Measurements from ENCODE around the gene HSPA13. TPM values are rescaled to one million over a fixed set of nuclear protein-coding genes. Genes with fewer than 3 reads are reported as not detected.

HSPA13 gene
- total RNA-seq, 1 experiment from 2014 or later = 28.6 TPM

DNA sequence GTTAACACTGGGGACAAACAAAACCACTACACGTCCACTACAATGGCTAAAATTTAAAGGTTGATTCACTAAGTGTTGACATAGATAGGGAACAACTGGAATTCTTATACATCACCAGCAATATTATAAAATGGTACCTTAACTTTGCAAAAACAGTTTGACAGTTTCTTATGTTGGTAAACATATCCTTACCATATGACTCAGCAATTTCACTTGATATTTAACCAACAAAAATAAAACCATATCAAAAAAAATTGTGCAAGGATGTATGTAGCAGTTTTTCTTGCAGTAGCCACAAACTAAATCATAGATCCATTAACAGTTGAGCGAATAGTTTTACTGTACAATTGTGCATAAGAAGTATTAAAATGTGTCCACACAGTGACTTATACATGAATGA lies 5.3 kb upstream of the HSPA13 start:
- Mint-ChIP-seq H3K27ac (no peak overlapping the region), H3K4me3 (no peak overlapping the region), H3K4me1 (peaks cover 8% of the 10 kb centered on the region), H3K9me3 (no peaks in the 10 kb centered on the region; the same call in 1 of the 2 replicates), H3K36me3 (no peaks in the 10 kb centered on the region), H3K27me3 (ENCODE audit: low read depth) (no peaks in the 10 kb centered on the region; the same call in 1 of the 2 replicates)
- ChIA-PET CTCF (interaction anchor here (0.5 to 0.7 kb wide), 2 partner anchors 318 to 1399 kb away, joined by 3 read pairs; no protein-coding TSS in a partner anchor), POLR2A (no interaction called here)
- ATAC-seq = no peak
- no peak for DNase-seq (ENCODE audit: low spot score)
- TF ChIP-seq, protein P1, sequence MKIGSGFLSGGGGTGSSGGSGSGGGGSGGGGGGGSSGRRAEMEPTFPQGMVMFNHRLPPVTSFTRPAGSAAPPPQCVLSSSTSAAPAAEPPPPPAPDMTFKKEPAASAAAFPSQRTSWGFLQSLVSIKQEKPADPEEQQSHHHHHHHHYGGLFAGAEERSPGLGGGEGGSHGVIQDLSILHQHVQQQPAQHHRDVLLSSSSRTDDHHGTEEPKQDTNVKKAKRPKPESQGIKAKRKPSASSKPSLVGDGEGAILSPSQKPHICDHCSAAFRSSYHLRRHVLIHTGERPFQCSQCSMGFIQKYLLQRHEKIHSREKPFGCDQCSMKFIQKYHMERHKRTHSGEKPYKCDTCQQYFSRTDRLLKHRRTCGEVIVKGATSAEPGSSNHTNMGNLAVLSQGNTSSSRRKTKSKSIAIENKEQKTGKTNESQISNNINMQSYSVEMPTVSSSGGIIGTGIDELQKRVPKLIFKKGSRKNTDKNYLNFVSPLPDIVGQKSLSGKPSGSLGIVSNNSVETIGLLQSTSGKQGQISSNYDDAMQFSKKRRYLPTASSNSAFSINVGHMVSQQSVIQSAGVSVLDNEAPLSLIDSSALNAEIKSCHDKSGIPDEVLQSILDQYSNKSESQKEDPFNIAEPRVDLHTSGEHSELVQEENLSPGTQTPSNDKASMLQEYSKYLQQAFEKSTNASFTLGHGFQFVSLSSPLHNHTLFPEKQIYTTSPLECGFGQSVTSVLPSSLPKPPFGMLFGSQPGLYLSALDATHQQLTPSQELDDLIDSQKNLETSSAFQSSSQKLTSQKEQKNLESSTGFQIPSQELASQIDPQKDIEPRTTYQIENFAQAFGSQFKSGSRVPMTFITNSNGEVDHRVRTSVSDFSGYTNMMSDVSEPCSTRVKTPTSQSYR (CRISPR knock-in tag; IDR thresholded peaks at IDR 0.05) = no peak

DNA sequence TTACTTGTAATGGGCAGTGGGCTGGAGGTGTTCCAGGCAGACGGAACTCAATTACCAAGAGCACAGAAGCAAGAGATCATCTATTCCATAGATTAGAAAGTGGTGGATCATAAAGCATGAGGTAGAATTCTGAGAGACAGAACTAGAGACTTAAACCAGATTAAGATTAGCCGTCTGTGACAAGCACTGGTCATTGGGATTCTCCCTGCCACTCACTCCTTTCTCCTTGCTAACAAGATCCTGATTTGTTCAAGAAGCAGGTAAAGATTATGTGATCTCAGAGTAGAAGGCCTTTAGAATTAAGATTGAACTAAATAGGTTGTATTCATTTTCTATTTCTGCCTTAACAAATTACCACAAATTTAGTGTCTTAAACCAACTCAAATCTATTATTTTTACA lies 1.5 kb upstream of the HSPA13 start:
- ChIA-PET CTCF (no interaction called here), POLR2A (no interaction called here)
- ATAC-seq (no peak), DNase-seq (ENCODE audit: low spot score) (no peak)
- Mint-ChIP-seq H3K27ac (no peak overlapping the region), H3K9me3 (no peaks in the 10 kb centered on the region), H3K27me3 (ENCODE audit: low read depth) (no peaks in the 10 kb centered on the region; the same call in 1 of the 2 replicates), H3K4me1 (peaks cover 20% of the 10 kb centered on the region), H3K4me3 (peak overlapping the region; percentile 100), H3K36me3 (peaks cover under 1% of the 10 kb centered on the region)
- TF ChIP-seq JUN (CRISPR knock-in tag; IDR thresholded peaks at IDR 0.05) = no peak
- no peak for TF ChIP-seq RORB (CRISPR knock-in tag; IDR thresholded peaks at IDR 0.05)
- TF ChIP-seq ESRRA (CRISPR knock-in tag; IDR thresholded peaks at IDR 0.05; ENCODE audit: borderline replicate concordance) = no peak
- TF ChIP-seq, protein P2, sequence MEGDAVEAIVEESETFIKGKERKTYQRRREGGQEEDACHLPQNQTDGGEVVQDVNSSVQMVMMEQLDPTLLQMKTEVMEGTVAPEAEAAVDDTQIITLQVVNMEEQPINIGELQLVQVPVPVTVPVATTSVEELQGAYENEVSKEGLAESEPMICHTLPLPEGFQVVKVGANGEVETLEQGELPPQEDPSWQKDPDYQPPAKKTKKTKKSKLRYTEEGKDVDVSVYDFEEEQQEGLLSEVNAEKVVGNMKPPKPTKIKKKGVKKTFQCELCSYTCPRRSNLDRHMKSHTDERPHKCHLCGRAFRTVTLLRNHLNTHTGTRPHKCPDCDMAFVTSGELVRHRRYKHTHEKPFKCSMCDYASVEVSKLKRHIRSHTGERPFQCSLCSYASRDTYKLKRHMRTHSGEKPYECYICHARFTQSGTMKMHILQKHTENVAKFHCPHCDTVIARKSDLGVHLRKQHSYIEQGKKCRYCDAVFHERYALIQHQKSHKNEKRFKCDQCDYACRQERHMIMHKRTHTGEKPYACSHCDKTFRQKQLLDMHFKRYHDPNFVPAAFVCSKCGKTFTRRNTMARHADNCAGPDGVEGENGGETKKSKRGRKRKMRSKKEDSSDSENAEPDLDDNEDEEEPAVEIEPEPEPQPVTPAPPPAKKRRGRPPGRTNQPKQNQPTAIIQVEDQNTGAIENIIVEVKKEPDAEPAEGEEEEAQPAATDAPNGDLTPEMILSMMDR (IDR thresholded peaks at IDR 0.05) = no peak
- TF ChIP-seq SP1 (CRISPR knock-in tag; conservative IDR thresholded peaks at IDR 0.05) = no peak
- no peak for TF ChIP-seq TCF7 (CRISPR knock-in tag; IDR thresholded peaks at IDR 0.05; ENCODE audit: low read depth)

DNA sequence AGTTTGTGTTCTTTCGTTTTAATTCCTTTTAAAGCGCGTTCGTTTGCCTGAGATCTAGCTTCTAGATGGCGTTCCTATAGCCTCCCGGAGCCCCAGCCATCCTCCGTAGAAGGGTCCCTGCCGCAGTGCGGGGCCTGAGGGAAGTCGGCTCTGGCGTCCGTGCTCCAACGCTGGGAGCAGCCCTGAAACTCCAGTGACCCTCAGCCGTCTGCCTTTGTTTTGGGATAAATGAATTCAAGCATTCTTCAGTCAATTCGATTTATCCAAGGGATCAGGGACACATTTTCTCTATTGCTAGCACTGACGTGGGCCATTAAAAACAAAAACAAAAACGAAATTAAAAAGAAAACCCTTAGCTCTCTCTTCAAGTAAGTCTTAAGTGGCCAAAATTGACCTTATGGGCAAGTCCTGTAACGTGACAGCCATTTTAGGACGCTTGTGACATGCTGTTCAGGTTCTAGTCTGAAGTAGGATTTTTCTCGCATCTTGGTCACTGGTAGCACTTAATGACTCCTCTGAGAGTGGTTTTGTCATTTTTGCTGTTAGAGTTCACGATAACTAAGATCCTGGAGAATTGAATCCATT lies 742 bp upstream of the HSPA13 start:
- Mint-ChIP-seq H3K27ac (peak overlapping the region; percentile 93), H3K4me3 (peak overlapping the region; percentile 100), H3K9me3 (no peaks in the 10 kb centered on the region), H3K4me1 (peaks cover 22% of the 10 kb centered on the region), H3K27me3 (ENCODE audit: low read depth) (no peaks in the 10 kb centered on the region; the same call in 1 of the 2 replicates), H3K36me3 (peaks cover 4% of the 10 kb centered on the region)
- no peak for DNase-seq (ENCODE audit: low spot score)
- POLR2A ChIA-PET = interaction anchor here (1.5 kb wide), 1 partner anchor 23 kb away, joined by 6 read pairs; no protein-coding TSS in a partner anchor
- CTCF ChIA-PET = no interaction called here
- peak; percentile 9 for ATAC-seq
- TF ChIP-seq, protein P3, sequence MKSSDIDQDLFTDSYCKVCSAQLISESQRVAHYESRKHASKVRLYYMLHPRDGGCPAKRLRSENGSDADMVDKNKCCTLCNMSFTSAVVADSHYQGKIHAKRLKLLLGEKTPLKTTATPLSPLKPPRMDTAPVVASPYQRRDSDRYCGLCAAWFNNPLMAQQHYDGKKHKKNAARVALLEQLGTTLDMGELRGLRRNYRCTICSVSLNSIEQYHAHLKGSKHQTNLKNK (CRISPR knock-in tag; IDR thresholded peaks at IDR 0.05) = no peak
- TF ChIP-seq ZNF219 (CRISPR knock-in tag; IDR thresholded peaks at IDR 0.05; ENCODE audit: borderline replicate concordance) (no peak), NFYB (CRISPR knock-in tag; conservative IDR thresholded peaks at IDR 0.05; ENCODE audit: low read depth) (no peak), NR3C1 (CRISPR knock-in tag; conservative IDR thresholded peaks at IDR 0.05; ENCODE audit: low read depth) (no peak), PRRX2 (CRISPR knock-in tag; IDR thresholded peaks at IDR 0.05) (no peak), ZNF121 (CRISPR knock-in tag; IDR thresholded peaks at IDR 0.05) (no peak), TEAD4 (CRISPR knock-in tag; IDR thresholded peaks at IDR 0.05) (no peak), SP1 (CRISPR knock-in tag; conservative IDR thresholded peaks at IDR 0.05) (no peak), GTF2I (CRISPR knock-in tag; conservative IDR thresholded peaks at IDR 0.05) (no peak), NR1H2 (CRISPR knock-in tag; IDR thresholded peaks at IDR 0.05) (no peak)
- TF ChIP-seq, protein P4, sequence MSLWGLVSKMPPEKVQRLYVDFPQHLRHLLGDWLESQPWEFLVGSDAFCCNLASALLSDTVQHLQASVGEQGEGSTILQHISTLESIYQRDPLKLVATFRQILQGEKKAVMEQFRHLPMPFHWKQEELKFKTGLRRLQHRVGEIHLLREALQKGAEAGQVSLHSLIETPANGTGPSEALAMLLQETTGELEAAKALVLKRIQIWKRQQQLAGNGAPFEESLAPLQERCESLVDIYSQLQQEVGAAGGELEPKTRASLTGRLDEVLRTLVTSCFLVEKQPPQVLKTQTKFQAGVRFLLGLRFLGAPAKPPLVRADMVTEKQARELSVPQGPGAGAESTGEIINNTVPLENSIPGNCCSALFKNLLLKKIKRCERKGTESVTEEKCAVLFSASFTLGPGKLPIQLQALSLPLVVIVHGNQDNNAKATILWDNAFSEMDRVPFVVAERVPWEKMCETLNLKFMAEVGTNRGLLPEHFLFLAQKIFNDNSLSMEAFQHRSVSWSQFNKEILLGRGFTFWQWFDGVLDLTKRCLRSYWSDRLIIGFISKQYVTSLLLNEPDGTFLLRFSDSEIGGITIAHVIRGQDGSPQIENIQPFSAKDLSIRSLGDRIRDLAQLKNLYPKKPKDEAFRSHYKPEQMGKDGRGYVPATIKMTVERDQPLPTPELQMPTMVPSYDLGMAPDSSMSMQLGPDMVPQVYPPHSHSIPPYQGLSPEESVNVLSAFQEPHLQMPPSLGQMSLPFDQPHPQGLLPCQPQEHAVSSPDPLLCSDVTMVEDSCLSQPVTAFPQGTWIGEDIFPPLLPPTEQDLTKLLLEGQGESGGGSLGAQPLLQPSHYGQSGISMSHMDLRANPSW (CRISPR knock-in tag; conservative IDR thresholded peaks at IDR 0.05; ENCODE audit: low read depth) = no peak
- TF ChIP-seq, protein P5, sequence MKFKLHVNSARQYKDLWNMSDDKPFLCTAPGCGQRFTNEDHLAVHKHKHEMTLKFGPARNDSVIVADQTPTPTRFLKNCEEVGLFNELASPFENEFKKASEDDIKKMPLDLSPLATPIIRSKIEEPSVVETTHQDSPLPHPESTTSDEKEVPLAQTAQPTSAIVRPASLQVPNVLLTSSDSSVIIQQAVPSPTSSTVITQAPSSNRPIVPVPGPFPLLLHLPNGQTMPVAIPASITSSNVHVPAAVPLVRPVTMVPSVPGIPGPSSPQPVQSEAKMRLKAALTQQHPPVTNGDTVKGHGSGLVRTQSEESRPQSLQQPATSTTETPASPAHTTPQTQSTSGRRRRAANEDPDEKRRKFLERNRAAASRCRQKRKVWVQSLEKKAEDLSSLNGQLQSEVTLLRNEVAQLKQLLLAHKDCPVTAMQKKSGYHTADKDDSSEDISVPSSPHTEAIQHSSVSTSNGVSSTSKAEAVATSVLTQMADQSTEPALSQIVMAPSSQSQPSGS (CRISPR knock-in tag; IDR thresholded peaks at IDR 0.05; ENCODE audit: borderline replicate concordance, low read depth) = no peak
- TF ChIP-seq, protein P6, sequence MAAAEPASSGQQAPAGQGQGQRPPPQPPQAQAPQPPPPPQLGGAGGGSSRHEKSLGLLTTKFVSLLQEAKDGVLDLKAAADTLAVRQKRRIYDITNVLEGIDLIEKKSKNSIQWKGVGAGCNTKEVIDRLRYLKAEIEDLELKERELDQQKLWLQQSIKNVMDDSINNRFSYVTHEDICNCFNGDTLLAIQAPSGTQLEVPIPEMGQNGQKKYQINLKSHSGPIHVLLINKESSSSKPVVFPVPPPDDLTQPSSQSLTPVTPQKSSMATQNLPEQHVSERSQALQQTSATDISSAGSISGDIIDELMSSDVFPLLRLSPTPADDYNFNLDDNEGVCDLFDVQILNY (CRISPR knock-in tag; IDR thresholded peaks at IDR 0.05) = no peak
- TF ChIP-seq, protein P7, sequence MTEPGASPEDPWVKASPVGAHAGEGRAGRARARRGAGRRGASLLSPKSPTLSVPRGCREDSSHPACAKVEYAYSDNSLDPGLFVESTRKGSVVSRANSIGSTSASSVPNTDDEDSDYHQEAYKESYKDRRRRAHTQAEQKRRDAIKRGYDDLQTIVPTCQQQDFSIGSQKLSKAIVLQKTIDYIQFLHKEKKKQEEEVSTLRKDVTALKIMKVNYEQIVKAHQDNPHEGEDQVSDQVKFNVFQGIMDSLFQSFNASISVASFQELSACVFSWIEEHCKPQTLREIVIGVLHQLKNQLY (CRISPR knock-in tag; IDR thresholded peaks at IDR 0.05) = no peak
- TF ChIP-seq, protein P8, sequence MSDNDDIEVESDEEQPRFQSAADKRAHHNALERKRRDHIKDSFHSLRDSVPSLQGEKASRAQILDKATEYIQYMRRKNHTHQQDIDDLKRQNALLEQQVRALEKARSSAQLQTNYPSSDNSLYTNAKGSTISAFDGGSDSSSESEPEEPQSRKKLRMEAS (CRISPR knock-in tag; IDR thresholded peaks at IDR 0.05) = no peak; the same call in 1 of the 2 replicates

Data from WTC11 (cell line).